Measurements from ENCODE around the gene IGHMBP2.

Gene IGHMBP2

GRCh38 chr11:68936676-68937620 lies 33.3 kb downstream of the IGHMBP2 start:
- no peak for TF ChIP-seq CTCF (IDR thresholded peaks at IDR 0.05)
- no peaks in the 10 kb centered on the region for H3K27me3 ChIP-seq (ENCODE audit: control insufficient read depth, insufficient read depth, low read length)
- H3K4me2 ChIP-seq (ENCODE audit: low read length) = no peak overlapping the region
- H3K9ac ChIP-seq = no peak overlapping the region
- no peaks in the 10 kb centered on the region for H3K36me3 ChIP-seq (ENCODE audit: control insufficient read depth, insufficient read depth, low read length)
- no peak overlapping the region for H3K27ac ChIP-seq
- H3K9me3 ChIP-seq (ENCODE audit: control insufficient read depth, low read length) = no peaks in the 10 kb centered on the region
- H3K79me2 ChIP-seq = no peaks in the 10 kb centered on the region
- H2AFZ ChIP-seq = no peak overlapping the region
- H3K4me3 ChIP-seq (ENCODE audit: low read depth, low read length) = no peak overlapping the region
- no peaks in the 10 kb centered on the region for H3K4me1 ChIP-seq

GRCh38 chr11:68938088-68938487 lies 34.4 kb downstream of the IGHMBP2 start:
- Histone ChIP-seq H3K9ac (no peak overlapping the region), H3K36me3 (ENCODE audit: control insufficient read depth, insufficient read depth, low read length) (no peaks in the 10 kb centered on the region), H3K4me1 (no peaks in the 10 kb centered on the region), H3K27me3 (ENCODE audit: control insufficient read depth, insufficient read depth, low read length) (no peaks in the 10 kb centered on the region), H3K4me2 (ENCODE audit: low read length) (no peak overlapping the region), H3K79me2 (no peaks in the 10 kb centered on the region), H2AFZ (no peak overlapping the region), H3K27ac (no peak overlapping the region), H3K4me3 (ENCODE audit: low read depth, low read length) (no peak overlapping the region), H3K9me3 (ENCODE audit: control insufficient read depth, low read length) (no peaks in the 10 kb centered on the region)
- TF ChIP-seq CTCF (IDR thresholded peaks at IDR 0.05) = no peak

GRCh38 chr11:68938816-68939582 lies 35.3 kb downstream of the IGHMBP2 start:
- no peaks in the 10 kb centered on the region for H3K27me3 ChIP-seq (ENCODE audit: control insufficient read depth, insufficient read depth, low read length)
- H3K79me2 ChIP-seq = no peaks in the 10 kb centered on the region
- H3K9ac ChIP-seq = no peak overlapping the region
- no peak overlapping the region for H3K27ac ChIP-seq
- no peak overlapping the region for H3K4me3 ChIP-seq (ENCODE audit: low read depth, low read length)
- H3K4me2 ChIP-seq (ENCODE audit: low read length) = no peak overlapping the region
- H3K9me3 ChIP-seq (ENCODE audit: control insufficient read depth, low read length) = no peaks in the 10 kb centered on the region
- H2AFZ ChIP-seq = no peak overlapping the region
- no peaks in the 10 kb centered on the region for H3K4me1 ChIP-seq
- no peaks in the 10 kb centered on the region for H3K36me3 ChIP-seq (ENCODE audit: control insufficient read depth, insufficient read depth, low read length)
- TF ChIP-seq CTCF (IDR thresholded peaks at IDR 0.05) = no peak

GRCh38 chr11:68939583-68940555 lies 36.2 kb downstream of the IGHMBP2 start:
- H3K36me3 ChIP-seq (ENCODE audit: control insufficient read depth, insufficient read depth, low read length) = no peaks in the 10 kb centered on the region
- no peak overlapping the region for H3K27ac ChIP-seq
- H3K4me3 ChIP-seq (ENCODE audit: low read depth, low read length) = no peak overlapping the region
- no peak overlapping the region for H3K4me2 ChIP-seq (ENCODE audit: low read length)
- no peaks in the 10 kb centered on the region for H3K9me3 ChIP-seq (ENCODE audit: control insufficient read depth, low read length)
- H3K4me1 ChIP-seq = no peaks in the 10 kb centered on the region
- no peak overlapping the region for H3K9ac ChIP-seq
- H3K79me2 ChIP-seq = no peaks in the 10 kb centered on the region
- H3K27me3 ChIP-seq (ENCODE audit: control insufficient read depth, insufficient read depth, low read length) = no peaks in the 10 kb centered on the region
- TF ChIP-seq CTCF (IDR thresholded peaks at IDR 0.05) = no peak
- no peak overlapping the region for H2AFZ ChIP-seq

Measured in parathyroid adenoma (tissue), 2 donors.